OCI-LY3 (cell line): ENCODE measurements around the gene GPALPP1.

ENCODE experiments used
- H2AFZ ChIP-seq: fragments of 200-600, 300-600 bp; shearing (Covaris generic); 2 replicates; pipeline ENCODE4 v1.6.0; 2014; ENCODE audit warnings: antibody characterized with exemption, low read depth, low read length
- H3K27ac ChIP-seq: fragments of 200-600, 300-600 bp; sonication (generic); 2 replicates; pipeline ENCODE4 v1.5.1; 2014; ENCODE audit warnings: mild to moderate bottlenecking, low read length, moderate library complexity, mixed read lengths
- H3K27me3 ChIP-seq: fragments of 200-600, 300-600 bp; sonication (generic); 2 replicates; pipeline ENCODE4 v1.6.1; 2014; ENCODE audit warnings: low read depth, low read length, mixed read lengths
- H3K36me3 ChIP-seq: fragments of 200-600, 300-600 bp; sonication (generic); replicated peaks from 2 replicates; pipeline ENCODE3; 2014; ENCODE audit warnings: low read depth, low read length, mixed read lengths
- H3K4me1 ChIP-seq: fragments of 300-600, 200-600 bp; sonication (generic); 2 replicates; pipeline ENCODE4 v1.6.1; 2014; ENCODE audit warnings: low read length, mixed read lengths
- H3K4me2 ChIP-seq: fragments of 200-600, 300-600 bp; sonication (generic); 2 replicates; pipeline ENCODE4 v1.6.1; 2014; ENCODE audit warnings: low read length, mixed read lengths
- H3K4me3 ChIP-seq: fragments of 300-600, 200-600 bp; sonication (generic); 2 replicates; pipeline ENCODE4 v1.5.1; 2014; ENCODE audit warnings: antibody characterized with exemption, mild to moderate bottlenecking, low read length, moderate library complexity
- H3K79me2 ChIP-seq: fragments of 300-600, 200-600 bp; shearing (Covaris generic); 2 replicates; pipeline ENCODE4 v1.6.1; 2014; ENCODE audit warnings: mild to moderate bottlenecking, low read length, mixed read lengths
- H3K9ac ChIP-seq: fragments of 300-600, 200-600 bp; shearing (Covaris generic); 2 replicates; pipeline ENCODE4 v1.6.0; 2014; ENCODE audit warnings: mild to moderate bottlenecking, low read length, moderate library complexity
- H3K9me3 ChIP-seq: fragments of 200-600, 300-600 bp; shearing (Covaris generic); 2 replicates; pipeline ENCODE4 v1.6.1; 2014; ENCODE audit warnings: low read length, mixed read lengths; ENCODE audit not compliant: insufficient read depth
- H4K20me1 ChIP-seq: fragments of 200-600, 300-600 bp; sonication (generic); 2 replicates; pipeline ENCODE4 v1.6.1; 2016; ENCODE audit warnings: low read length, mixed read lengths; ENCODE audit not compliant: insufficient read depth
- CTCF ChIP-seq: fragments of 200-600, 300-600 bp; sonication (generic); IDR thresholded peaks from 2 replicates; pipeline ENCODE4 v1.5.1; 2014; ENCODE audit warnings: antibody characterized with exemption, low read length, low read depth
- EZH2phosphoT487 ChIP-seq: fragments of 200-600 bp; shearing (Covaris generic); IDR thresholded peaks from 2 replicates; pipeline ENCODE4 v1.6.1; 2018; ENCODE audit warnings: antibody characterized with exemption, mixed run types, low read depth

Gene GPALPP1

GRCh38 chr13:44972956-44973581 lies 16.3 kb upstream of the GPALPP1 start:
- no peak overlapping the region for H3K27ac ChIP-seq
- H3K79me2 ChIP-seq = peaks cover 5% of the 10 kb centered on the region; the same call in 1 of the 2 replicates
- no peaks in the 10 kb centered on the region for H3K27me3 ChIP-seq
- H3K4me1 ChIP-seq = no peaks in the 10 kb centered on the region
- peaks cover 30% of the 10 kb centered on the region for H3K36me3 ChIP-seq
- H3K9me3 ChIP-seq = no peaks in the 10 kb centered on the region
- H3K4me2 ChIP-seq = no peak overlapping the region
- no peak overlapping the region for H2AFZ ChIP-seq
- no peak overlapping the region for H3K9ac ChIP-seq
- no peak overlapping the region for H3K4me3 ChIP-seq
- TF ChIP-seq EZH2phosphoT487 = no peak
- peak; percentile 72 for TF ChIP-seq CTCF
- 0 out of 2 replicates have a peak, but pooled peaks cover 4% of the 10 kb centered on the region for H4K20me1 ChIP-seq

- no peak overlapping the region for H3K4me3 ChIP-seq
- H3K4me2 ChIP-seq = no peak overlapping the region
- H3K36me3 ChIP-seq = peaks cover 36% of the 10 kb centered on the region
- H3K9ac ChIP-seq = no peak overlapping the region
- no peaks in the 10 kb centered on the region for H3K27me3 ChIP-seq
- H3K9me3 ChIP-seq = no peaks in the 10 kb centered on the region
- H2AFZ ChIP-seq = no peak overlapping the region
- H3K79me2 ChIP-seq = peaks cover 5% of the 10 kb centered on the region; the same call in 1 of the 2 replicates
- H4K20me1 ChIP-seq = 0 out of 2 replicates have a peak, but pooled peaks cover 4% of the 10 kb centered on the region
- no peak overlapping the region for H3K27ac ChIP-seq
- TF ChIP-seq EZH2phosphoT487 = no peak
- no peak for TF ChIP-seq CTCF
- no peaks in the 10 kb centered on the region for H3K4me1 ChIP-seq
Measured at GRCh38 chr13:44974056-44974793, 15.1 kb upstream of the GPALPP1 start.

- Histone ChIP-seq H3K4me2 (no peak overlapping the region), H3K27ac (no peak overlapping the region), H3K27me3 (no peaks in the 10 kb centered on the region), H3K36me3 (peaks cover 50% of the 10 kb centered on the region), H2AFZ (no peak overlapping the region), H3K9ac (no peak overlapping the region), H3K79me2 (no peaks in the 10 kb centered on the region; the same call in 1 of the 2 replicates), H3K4me3 (no peak overlapping the region), H4K20me1 (no peaks in the 10 kb centered on the region), H3K9me3 (no peaks in the 10 kb centered on the region), H3K4me1 (no peaks in the 10 kb centered on the region)
- no peak for TF ChIP-seq CTCF
- no peak for TF ChIP-seq EZH2phosphoT487
Measured at GRCh38 chr13:44976196-44976595, 13.1 kb upstream of the GPALPP1 start.

- Histone ChIP-seq H3K79me2 (peaks cover 6% of the 10 kb centered on the region), H4K20me1 (no peaks in the 10 kb centered on the region), H3K9me3 (no peaks in the 10 kb centered on the region), H3K4me2 (no peak overlapping the region), H3K9ac (no peak overlapping the region), H3K36me3 (peaks cover 44% of the 10 kb centered on the region), H3K4me3 (no peak overlapping the region), H2AFZ (no peak overlapping the region), H3K4me1 (no peaks in the 10 kb centered on the region), H3K27me3 (no peaks in the 10 kb centered on the region), H3K27ac (no peak overlapping the region)
- TF ChIP-seq EZH2phosphoT487 (no peak), CTCF (no peak)
Measured at GRCh38 chr13:44976949-44977583, 12.3 kb upstream of the GPALPP1 start.
